Tibial artery (tissue), 4 donors: Measurements from ENCODE around the gene TBCD.

Source experiments
- DNase-seq, 2 donors: peaks; one replicate each; pipeline ENCODE4 v3.0.0-alpha.2; 2019
- H3K27ac ChIP-seq, 2 donors: fragments of 200-600 bp; sonication (generic) in 1 of 2; 1 replicate in 1 of 2; 2 replicates in 1 of 2; pipeline ENCODE4 v1.5.1; 2018 to 2019; ENCODE audit warnings: mild to moderate bottlenecking in 1 of 2
- H3K27me3 ChIP-seq, 2 donors: fragments of 200-600 bp; sonication (generic) in 1 of 2; one replicate each; pipeline versions ENCODE4 v1.5.1 to v1.6.0; 2016 to 2019
- H3K36me3 ChIP-seq, 3 donors: fragments of 200-600 bp; sonication (generic) in 2 of 3; one replicate each; pipeline ENCODE4 v1.5.1; 2016 to 2019; ENCODE audit warnings: mild to moderate bottlenecking in 2 of 3
- H3K4me1 ChIP-seq, 4 donors: fragments of 200-600 bp; sonication (generic) in 2 of 4; 1 replicate in 3 of 4; 2 replicates in 1 of 4; pipeline ENCODE4 v1.5.1; 2016 to 2019
- H3K4me3 ChIP-seq, 2 donors: fragments of 200-600 bp; sonication (generic) in 1 of 2; 1 replicate in 1 of 2; 2 replicates in 1 of 2; pipeline ENCODE4 v1.5.1; 2018 to 2019; ENCODE audit warnings: mild to moderate bottlenecking in 2 of 2
- H3K9me3 ChIP-seq, 3 donors: fragments of 200-600 bp; sonication (generic) in 1 of 3; one replicate each; pipeline ENCODE4 v1.5.1; 2016 to 2019
- intact Hi-C: fragments of 100-400 bp; cut with DNase I; formaldehyde crosslinking; loops from one replicate; pipeline ENCODE4 v1.15.0; 2023; ENCODE audit warnings: low total_unique reads
- TF ChIP-seq, protein P1 (sequence below), 2 experiments: fragments of 200-600 bp in 1 of 2; fragments of 450-650 bp in 1 of 2; IDR thresholded peaks; one replicate each; pipeline ENCODE4 v1.5.1; 2017 to 2019; ENCODE audit warnings: antibody characterized with exemption in 2 of 2, mild to moderate bottlenecking in 1 of 2, moderate library complexity in 1 of 2

Gene TBCD

DNA sequence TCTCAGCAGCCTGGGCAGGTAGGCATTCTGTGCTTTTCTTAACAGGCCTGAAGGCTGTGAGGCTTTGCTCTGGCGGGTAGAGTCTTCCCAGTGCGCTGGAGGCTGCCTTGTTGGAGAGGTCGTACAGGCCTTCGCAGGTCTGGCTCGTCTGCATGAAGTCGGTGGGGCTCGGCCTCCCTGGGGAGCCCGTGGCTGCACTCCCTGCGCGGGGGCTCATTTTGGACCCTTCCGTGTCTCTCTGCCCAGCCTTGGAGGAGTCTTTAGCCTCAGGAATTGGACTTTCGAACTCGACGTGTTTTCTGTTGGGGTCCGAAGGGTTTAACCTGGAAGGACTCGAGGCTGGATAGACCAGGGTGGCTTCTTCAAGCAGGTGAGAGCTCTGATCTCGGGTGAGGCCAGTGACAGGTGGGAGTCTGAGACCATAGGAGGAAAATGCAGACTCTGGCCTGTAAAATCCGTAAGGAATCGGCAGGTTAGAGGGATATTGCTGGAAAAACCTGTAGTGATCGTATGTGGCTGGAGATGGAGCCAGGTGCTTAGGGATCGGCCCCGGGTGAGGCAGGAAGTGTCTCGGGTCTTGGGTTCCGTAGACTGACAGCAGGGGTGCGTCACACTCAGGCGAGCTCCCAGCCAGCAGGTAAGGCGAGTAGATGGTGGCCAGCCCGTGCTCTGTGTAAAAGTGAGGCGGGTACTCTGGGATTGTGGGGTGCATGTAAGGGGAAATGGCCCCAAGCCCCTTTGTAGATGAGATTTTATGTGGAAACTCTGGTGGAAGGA lies 79.4 kb downstream of the TBCD start:
- H3K4me3 ChIP-seq, result no peak overlapping the region
- no peak overlapping the region for H3K27ac ChIP-seq
- no peaks in the 10 kb centered on the region for H3K27me3 ChIP-seq
- no peaks in the 10 kb centered on the region for H3K4me1 ChIP-seq
- intact Hi-C loops, result no loop called here
- TF ChIP-seq, protein P1, sequence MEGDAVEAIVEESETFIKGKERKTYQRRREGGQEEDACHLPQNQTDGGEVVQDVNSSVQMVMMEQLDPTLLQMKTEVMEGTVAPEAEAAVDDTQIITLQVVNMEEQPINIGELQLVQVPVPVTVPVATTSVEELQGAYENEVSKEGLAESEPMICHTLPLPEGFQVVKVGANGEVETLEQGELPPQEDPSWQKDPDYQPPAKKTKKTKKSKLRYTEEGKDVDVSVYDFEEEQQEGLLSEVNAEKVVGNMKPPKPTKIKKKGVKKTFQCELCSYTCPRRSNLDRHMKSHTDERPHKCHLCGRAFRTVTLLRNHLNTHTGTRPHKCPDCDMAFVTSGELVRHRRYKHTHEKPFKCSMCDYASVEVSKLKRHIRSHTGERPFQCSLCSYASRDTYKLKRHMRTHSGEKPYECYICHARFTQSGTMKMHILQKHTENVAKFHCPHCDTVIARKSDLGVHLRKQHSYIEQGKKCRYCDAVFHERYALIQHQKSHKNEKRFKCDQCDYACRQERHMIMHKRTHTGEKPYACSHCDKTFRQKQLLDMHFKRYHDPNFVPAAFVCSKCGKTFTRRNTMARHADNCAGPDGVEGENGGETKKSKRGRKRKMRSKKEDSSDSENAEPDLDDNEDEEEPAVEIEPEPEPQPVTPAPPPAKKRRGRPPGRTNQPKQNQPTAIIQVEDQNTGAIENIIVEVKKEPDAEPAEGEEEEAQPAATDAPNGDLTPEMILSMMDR (IDR thresholded peaks at IDR 0.05), result no peak
- no peak for DNase-seq
- H3K9me3 ChIP-seq, result no peaks in the 10 kb centered on the region
- H3K36me3 ChIP-seq, result peaks cover 5 to 58% (median 15%) of the 10 kb centered on the region in 3 donors

DNA sequence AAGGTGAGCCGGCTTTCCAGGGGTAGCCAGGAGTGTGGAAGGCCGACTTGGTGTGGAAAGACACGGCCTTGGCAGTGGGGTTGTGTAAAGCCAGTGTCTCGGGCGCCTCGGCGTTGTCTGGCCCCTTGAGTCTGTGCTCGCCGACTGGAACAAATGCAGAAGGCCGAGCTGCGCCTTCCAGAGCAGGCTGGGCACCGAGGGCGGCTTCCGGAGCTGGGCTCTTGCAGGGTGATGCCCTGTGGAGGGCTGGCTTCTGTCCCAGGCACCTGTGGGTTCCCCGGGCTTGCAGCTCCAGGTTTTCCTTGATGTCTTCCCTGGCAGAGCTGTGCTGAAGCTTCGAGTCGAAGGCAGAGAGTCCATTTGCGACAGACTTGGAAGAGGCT lies 79.9 kb downstream of the TBCD start:
- H3K27ac ChIP-seq, result no peak overlapping the region
- TF ChIP-seq, protein P1 (IDR thresholded peaks at IDR 0.05), result no peak
- peaks cover 5 to 58% (median 15%) of the 10 kb centered on the region in 3 donors for H3K36me3 ChIP-seq

DNA sequence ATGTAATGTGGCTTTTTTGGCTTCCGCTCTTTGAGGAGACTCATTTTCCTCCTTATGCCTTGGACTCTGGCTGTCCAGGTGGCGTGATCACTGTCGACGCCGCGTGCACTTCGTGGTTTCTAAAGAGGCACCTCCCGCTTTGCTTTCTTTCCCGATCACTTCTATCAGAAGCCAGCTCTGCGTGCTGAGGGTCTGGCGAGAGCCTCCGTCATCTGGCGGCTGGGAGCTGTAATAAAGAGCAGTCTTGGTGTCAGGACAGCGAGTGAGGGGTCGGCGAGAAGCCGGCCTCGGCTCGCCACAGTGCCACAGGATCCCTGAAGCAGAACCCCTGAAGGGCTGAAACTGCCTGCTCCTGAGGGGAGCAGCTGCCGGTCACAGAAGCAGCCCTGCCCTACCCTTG lies 80.5 kb downstream of the TBCD start:
- TF ChIP-seq, protein P1 (IDR thresholded peaks at IDR 0.05), result no peak
- peak in 1 of 2 donors; percentile 9 for DNase-seq
- H3K4me3 ChIP-seq, result no peak overlapping the region
- H3K36me3 ChIP-seq, result peaks cover 5 to 55% (median 10%) of the 10 kb centered on the region in 3 donors
- H3K27me3 ChIP-seq, result no peaks in the 10 kb centered on the region
- intact Hi-C loops, result no loop called here
- no peaks in the 10 kb centered on the region for H3K9me3 ChIP-seq
- no peak overlapping the region for H3K27ac ChIP-seq
- peaks cover 0 to 6% (median 0%) of the 10 kb centered on the region in 4 donors for H3K4me1 ChIP-seq

More for the DNA sequence above, 79.9 kb downstream of the TBCD start:
- Histone ChIP-seq H3K27me3 (no peaks in the 10 kb centered on the region), H3K9me3 (no peaks in the 10 kb centered on the region), H3K4me1 (no peaks in the 10 kb centered on the region), H3K4me3 (no peak overlapping the region)
- DNase-seq, result no peak
- intact Hi-C loops, result no loop called here

DNA sequence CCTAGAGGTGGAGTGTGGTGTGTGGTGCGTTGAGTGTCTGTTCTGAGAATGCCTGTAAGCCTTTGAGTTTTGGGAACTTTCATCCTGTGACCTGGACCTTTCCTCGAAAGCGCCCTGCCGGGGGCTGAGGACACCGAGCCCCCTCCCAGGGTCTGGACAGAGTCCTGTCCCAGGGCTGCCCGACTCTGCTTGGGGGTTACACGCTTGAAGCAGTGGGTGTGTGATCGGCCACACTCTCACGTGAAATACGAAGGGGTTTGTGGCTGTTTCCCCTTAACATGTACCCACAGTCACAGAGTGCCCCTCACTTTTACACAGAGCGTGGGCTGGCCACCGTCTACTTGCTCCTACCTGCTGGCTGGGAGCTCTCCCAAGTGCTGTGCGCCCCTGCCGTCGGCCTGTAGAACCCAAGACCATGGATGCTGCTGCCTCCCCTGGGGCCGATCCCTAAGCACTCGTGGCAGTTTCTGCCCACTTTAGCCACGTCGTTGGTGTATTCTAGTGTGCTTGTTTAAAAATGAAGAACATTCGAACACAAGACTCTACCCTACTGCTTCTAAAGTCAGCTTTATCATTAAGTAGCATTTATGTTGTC lies 81.1 kb downstream of the TBCD start:
- intact Hi-C loops, result no loop called here
- Histone ChIP-seq H3K36me3 (peaks cover 5 to 49% (median 10%) of the 10 kb centered on the region in 3 donors), H3K27ac (no peak overlapping the region), H3K9me3 (no peaks in the 10 kb centered on the region), H3K4me1 (peaks cover 0 to 11% (median 0%) of the 10 kb centered on the region in 4 donors), H3K4me3 (no peak overlapping the region), H3K27me3 (no peaks in the 10 kb centered on the region)
- DNase-seq, result peak in 1 of 2 donors; percentile 6
- TF ChIP-seq, protein P1 (IDR thresholded peaks at IDR 0.05), result no peak

DNA sequence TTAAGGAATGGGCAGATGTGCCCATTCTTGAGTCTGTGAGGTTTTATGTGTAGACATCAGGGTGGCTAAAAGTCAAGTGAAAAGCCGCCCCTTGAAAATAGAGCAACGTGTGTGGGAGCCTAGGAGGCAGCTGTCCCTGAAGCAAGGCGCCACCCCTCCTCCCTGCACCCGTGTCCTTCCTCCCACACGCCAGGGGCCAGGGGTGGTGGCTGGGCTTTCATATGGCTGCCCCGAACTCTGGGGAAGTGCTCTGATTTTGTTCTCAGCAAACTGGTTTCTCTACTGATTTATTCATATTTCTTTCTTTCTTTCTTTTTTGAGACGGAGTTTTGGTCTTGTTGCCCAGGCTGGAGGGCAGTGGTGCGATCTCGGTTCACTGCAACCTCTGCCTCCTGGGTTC lies 83.3 kb downstream of the TBCD start:
- DNase-seq, result peak in 1 of 2 donors; percentile 13
- intact Hi-C loops, result no loop called here

More for the DNA sequence above, 83.3 kb downstream of the TBCD start:
- Histone ChIP-seq H3K4me1 (peaks cover 0 to 14% (median 0%) of the 10 kb centered on the region in 4 donors), H3K9me3 (no peaks in the 10 kb centered on the region), H3K27ac (no peak overlapping the region), H3K27me3 (no peaks in the 10 kb centered on the region), H3K36me3 (peaks cover 5 to 34% (median 10%) of the 10 kb centered on the region in 3 donors), H3K4me3 (no peak overlapping the region)
- TF ChIP-seq, protein P1 (IDR thresholded peaks at IDR 0.05), result no peak
